AG08396 (cell line): Measurements from ENCODE around the gene FOXK1.
"Not testable (repeated sequence)": the region's sequence is repeated elsewhere in the genome, so short reads cannot be mapped to it uniquely, and the experiment has no call there.

Source experiments
- DNase-seq: peaks from one replicate; pipeline ENCODE4 v3.0.0; 2012; ENCODE audit warnings: low spot score, mixed read lengths

FOXK1 gene

DNA sequence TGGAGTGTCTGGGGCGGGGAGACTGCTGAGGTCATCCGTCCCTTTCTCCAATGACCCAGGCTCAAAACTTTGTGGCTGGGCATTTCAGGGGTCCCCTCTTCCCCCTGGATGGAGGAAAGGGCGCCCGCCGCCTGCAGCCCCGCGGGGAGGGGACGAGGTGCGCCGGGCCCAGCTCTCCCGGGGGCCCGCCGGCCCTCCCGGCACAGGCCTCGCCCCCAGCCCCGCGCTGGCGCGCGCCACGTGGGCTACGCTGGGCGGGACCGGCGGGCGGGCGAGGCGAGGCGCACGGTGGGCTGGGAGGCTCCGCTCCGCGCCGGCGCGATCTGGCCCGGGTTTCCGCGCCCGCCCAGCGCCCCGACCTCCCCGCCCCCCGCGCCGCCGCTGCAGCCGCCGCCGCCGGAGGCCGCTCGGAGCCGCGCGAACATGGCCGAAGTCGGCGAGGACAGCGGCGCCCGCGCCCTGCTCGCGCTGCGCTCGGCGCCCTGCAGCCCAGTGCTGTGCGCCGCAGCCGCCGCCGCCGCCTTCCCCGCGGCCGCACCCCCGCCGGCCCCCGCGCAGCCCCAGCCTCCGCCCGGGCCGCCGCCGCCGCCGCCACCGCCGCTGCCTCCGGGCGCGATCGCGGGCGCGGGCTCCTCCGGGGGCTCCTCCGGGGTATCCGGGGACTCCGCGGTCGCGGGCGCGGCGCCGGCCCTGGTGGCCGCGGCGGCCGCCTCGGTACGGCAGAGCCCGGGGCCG lies at the start of gene FOXK1:
TSS of gene FOXK1 (plus strand) at position 410 of the 735 bp plus-strand sequence. CDS start at position 424, 14 bp downstream.
- DNase-seq = peak; percentile 92

DNA sequence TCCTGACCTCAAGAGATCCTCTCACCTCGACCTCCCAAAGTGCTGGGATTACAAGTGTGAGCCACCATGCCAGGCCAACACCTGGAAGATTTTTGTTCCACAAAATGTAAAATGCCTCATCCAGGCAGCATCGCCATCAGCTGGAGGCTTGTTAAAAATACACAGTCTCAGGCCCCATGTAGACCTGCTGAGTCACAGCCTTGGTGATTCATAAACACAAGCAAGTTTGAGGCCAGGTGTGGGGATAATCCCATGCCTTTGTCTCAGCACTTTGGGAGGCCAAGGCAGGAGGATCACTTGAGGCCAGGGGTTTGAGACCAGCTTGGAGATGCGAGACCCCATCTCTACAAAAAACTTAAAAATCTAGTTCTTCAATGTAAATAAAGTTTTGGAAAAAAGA lies 49.1 kb upstream of the FOXK1 start:
- peak; percentile 68 for DNase-seq

DNA sequence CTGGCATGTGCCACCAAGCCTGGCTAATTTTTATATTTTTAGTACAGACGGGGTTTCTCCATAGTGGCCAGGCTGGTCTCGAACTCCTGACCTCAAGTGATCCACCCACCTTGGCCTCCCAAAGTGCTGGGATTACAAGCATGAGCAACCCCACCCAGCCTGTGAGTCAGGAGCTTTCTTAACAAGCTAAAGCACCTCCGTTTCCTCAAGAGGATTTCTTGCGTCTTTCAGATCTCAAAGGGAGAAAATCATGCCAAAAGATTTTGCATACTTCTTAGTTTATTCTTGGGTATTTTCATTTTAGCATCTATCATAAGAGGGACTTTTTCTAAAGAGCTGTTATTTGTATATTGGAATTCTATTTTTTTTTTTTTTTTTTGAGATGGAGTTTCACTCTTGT lies 47.9 kb upstream of the FOXK1 start:
- no peak for DNase-seq

DNA sequence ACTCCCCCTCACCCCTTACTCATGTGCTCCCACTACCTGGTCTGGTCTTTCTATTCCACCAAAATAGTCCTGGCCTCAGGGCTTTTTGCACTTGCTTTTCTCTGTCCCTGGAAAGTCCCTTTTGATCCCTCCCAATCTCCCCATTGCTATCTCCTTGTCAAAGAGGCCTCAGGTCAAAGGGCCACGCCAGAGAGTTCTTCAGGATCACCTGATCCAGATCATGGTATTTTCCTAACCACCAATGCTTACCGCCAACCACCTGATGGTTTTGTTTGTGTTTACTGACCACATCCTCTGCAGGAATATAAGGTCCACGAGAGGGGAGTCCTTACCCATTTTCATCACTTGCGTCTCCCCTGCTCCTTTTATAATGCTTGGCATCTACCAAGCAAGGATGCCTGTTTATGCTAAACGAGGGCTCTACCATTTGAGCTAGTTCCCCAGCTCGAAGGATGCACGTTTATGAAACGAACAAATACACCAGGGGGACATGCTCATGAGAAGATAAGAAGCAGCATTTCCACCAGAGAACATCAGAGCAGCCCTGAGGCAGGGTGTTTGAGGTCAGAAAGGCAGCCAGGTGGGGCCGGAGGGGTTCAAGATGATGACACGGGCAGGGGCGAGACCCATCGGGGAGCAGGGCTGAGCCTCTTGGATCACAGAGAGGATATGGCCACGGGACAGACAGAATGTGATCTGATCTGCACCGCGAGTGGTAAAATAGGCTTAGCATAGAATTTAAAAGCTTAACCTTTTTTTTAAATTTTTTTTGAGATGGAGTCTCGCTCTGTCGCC lies 43.1 kb upstream of the FOXK1 start:
- DNase-seq = no peak

DNA sequence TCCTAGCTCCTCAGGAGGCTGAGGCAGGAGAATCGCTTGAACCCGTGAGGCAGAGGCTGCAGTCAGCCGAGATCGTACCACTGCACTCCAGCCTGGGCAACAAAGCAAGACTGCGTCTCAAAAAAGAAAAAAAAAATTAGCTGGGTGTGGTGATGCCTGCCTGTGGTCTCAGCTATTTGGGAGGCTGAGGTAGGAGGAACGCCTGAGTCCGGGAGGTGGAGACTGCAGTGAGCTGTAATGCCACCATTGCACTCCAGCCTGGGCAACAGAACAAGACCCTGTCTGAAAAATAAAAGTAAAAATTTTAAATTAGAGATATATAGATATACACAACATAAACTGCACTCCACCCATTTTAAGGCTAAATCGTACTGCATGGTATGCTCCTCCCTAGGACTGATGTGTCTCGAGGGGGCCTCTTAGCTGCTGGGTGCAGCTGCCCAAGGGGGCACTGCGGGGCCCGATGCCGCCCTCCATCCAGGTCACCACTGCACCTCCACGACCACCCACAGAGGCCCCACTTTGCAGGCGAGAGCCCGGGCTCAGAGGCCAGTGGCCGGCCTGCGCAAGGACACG lies 40.9 kb upstream of the FOXK1 start:
- no peak for DNase-seq

GRCh38 chr7:4641667-4642467 lies 40.2 kb upstream of the FOXK1 start:
- DNase-seq = peak; percentile 99

- no peak for DNase-seq
Observed at GRCh38 chr7:4642468-4643203, 39.5 kb upstream of the FOXK1 start.

GRCh38 chr7:4643204-4643471 lies 39.0 kb upstream of the FOXK1 start:
- not testable (repeated sequence) for DNase-seq

DNA sequence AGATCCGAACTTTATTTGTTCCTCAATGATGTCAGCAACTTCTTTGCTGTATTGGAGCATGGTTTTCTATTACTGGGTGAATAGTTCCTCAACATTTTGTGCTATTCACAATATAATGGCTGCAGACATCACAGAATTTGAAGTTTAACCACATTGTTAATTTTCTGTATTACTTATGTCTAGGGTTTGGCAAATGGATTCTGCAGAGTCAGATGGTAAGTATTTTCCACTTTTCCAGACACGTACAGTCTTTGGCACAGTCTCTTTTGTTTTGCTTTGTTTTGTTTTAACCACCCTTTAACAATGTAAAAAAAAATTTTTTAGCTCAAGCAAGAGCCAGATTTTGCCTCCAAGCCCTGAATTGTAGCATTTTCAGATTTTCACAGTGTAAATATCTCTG lies 36.8 kb upstream of the FOXK1 start:
- no peak for DNase-seq

- no peak for DNase-seq
Observed at GRCh38 chr7:4648111-4648510, 34.0 kb upstream of the FOXK1 start.

DNA sequence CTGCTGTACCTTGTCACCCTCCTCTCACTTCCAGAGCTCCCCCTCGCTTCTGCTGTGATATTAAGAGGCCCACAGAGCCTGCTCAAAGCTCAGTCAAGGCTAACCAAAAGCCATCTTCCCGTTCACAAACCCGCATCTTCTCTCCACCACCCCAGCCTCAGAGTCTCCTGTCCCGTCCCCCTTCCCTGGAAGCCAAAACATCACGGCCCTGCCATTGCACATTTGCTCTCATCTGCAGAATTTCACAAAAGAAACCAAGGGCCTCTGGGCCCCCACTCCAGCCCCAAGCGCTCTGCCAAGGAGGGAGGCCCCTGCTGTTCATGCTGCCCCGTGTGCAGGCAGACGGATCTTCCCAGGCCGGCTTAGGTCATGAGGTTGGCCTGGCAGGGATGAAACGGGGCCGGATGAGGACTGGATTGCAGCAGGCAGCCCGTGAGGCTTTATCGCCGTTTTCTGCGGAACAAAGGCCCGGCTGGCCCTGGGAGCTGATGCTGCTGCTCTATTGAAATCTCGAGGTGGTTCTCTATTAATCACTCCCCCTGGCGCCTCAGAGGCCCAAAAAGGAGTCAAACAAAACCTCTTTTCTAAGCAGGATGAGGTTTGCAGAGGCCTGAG lies 31.6 kb upstream of the FOXK1 start:
- DNase-seq = no peak

DNA sequence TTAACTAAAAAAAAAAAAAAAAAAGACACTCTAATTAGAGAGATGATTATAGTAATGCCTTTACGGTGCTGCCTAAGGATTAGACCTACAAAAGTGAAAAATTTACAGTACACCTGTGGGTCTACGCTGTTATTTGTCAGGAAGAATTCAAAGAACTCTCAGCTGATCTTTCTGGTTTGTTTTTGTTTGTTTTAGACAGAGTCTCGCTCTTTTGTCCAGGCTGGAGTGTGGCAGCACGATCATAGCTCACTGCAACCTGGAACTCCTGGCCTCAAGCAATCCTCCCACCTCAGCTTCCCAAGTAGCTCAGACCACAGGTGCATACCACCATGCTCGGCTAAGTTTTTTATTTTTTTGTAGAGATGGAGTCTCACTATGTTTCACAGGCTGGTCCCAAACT lies 28.3 kb upstream of the FOXK1 start:
- no peak for DNase-seq

DNA sequence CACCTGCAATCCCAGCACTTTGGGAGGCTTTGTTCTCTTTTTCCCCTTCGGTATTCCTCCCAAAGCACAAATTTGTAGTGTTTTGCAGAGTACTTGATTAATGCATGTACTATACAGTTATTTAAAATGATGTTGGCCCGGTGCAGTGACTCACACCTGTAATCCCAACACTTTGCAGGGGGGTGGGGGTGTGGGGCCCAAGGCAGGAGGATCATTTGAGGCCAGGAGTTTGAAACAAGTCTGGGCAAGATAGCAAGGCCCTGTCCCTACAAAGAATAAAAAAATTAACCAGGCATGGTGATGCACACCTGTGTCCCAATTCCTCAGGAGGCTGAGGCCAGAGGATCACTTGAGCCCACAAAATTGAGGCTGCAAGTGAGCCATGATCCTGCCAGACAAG lies 26.8 kb upstream of the FOXK1 start:
- no peak for DNase-seq

DNA sequence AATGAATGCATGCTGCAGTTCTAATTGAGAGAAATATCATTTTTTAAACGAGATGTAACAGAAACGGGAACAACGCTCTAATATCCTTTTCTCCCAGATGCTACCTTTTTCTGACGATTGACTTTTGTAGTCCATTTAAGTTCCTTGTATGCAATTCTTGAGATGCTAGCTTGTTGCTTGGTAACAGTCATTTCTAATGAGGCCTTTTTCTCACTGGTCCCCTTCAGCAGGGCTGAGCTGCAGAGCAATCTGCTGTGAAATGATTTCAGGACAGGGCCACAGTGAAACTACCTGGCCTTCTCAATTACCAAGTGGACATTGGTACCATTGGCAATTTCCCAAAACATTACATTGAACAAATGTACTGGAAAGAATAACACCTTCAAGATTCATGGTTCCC lies 26.2 kb upstream of the FOXK1 start:
- DNase-seq = no peak

- no peak for DNase-seq
Observed at GRCh38 chr7:4657640-4658417, 24.3 kb upstream of the FOXK1 start.

DNA sequence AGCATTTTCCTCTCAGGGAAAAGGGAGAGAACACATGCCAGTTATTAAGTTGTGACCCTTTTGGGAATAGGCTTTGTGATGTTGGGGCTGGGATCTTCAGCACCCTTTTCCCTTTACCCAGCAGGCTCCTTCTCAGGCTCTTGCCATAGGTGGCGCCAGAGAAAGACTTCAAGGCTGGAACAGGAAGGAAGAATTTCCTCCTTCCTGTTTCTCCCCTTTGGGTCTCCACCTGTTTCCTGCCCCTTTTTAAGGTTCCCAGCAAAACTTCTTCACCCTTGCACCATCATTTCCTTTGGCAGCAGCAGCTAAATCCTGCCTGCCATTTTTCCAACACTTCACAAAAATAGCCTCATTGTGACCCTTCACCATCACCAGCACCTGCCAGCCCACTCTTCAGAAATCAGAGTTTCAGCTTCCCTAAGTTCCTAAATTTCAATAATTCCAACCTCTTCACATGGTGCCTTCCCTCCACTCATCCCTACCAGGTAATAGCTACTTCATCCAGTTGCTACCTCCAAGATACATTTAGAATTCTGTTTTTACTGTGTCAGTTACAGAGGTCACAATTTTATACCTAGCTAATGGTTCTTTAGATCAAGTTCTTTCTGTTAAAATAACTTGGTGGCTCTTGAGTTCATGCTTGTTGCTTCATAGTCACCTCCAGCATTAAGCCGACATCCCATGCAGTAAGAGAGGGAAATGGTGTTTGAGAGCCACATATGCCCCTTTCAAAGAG lies 22.4 kb upstream of the FOXK1 start:
- DNase-seq = no peak

- DNase-seq = no peak
Observed at GRCh38 chr7:4661871-4662270, 20.2 kb upstream of the FOXK1 start.

- DNase-seq = no peak
Observed at GRCh38 chr7:4663239-4664018, 18.7 kb upstream of the FOXK1 start.

GRCh38 chr7:4665661-4666060 lies 16.4 kb upstream of the FOXK1 start:
- peak; percentile 47 for DNase-seq
